Left renal cortex interstitium (tissue), 4 donors: Measurements from ENCODE around the gene AUH. TPM values are rescaled to one million over a fixed set of nuclear protein-coding genes. Genes with fewer than 3 reads are reported as not detected.
"Not testable (repeated sequence)": the region's sequence is repeated elsewhere in the genome, so short reads cannot be mapped to it uniquely, and the experiment has no call there.

Source experiments
- DNase-seq, 4 donors: peaks; one replicate each; pipeline ENCODE4 v3.0.0-alpha.2; 2013; ENCODE audit warnings: low read depth in 4 of 4, low spot score in 2 of 4, missing footprints in 1 of 4
- polyA plus RNA-seq, 4 donors: library from polyadenylated mRNA; unstranded; fragments of 120-200 nt; gene quantifications; one replicate each; pipeline ENCODE4 v1.2.1, GENCODE V29; 2013; ENCODE audit not compliant: insufficient read length in 4 of 4

Gene AUH
- 10 to 100 TPM; 36.8 to 50.1 (median 44.5) TPM for polyA plus RNA-seq

DNA sequence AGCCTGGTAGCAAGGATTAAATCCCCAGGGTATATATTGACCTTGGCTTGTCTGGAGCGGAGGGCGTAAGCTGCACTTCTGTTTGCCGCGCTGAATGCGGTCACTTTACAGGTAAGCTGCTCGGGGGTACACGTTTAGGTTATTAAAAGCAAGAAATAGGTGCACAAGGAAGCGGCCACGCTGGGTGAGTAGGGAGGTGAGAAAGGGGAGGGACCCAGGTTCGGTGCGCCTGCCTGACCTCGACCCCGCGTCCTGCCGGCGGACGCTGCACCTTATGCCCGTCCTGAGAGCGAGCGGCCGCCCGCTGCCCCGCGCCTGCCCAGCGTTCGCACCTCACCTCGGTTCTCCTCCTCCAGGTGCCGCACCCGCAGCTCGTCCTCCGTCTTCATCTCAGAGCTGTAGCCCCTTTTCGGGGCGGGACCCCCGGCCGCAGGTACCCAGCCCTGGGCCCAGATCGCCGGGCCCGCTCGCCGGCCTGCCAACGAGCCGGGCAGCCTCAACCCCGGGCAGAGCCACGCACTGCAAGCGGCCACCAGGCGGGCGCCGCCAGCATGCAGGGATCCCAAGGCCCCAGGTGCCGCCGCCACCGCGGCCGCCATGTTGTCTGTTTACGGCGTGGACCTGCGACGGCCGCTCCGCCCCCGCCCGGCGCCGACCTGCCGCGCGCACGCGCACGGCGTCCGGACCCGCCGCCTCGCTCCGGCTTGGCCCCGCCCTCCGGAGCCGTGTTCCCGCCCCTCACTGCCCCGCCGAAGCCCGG, at the start of gene AUH:
TSS of gene AUH (minus strand) at position 628 of the 760 bp plus-strand sequence. CDS start at position 599, 29 bp downstream.
- DNase-seq = peak; percentile 21 to 80 (median 70)

DNA sequence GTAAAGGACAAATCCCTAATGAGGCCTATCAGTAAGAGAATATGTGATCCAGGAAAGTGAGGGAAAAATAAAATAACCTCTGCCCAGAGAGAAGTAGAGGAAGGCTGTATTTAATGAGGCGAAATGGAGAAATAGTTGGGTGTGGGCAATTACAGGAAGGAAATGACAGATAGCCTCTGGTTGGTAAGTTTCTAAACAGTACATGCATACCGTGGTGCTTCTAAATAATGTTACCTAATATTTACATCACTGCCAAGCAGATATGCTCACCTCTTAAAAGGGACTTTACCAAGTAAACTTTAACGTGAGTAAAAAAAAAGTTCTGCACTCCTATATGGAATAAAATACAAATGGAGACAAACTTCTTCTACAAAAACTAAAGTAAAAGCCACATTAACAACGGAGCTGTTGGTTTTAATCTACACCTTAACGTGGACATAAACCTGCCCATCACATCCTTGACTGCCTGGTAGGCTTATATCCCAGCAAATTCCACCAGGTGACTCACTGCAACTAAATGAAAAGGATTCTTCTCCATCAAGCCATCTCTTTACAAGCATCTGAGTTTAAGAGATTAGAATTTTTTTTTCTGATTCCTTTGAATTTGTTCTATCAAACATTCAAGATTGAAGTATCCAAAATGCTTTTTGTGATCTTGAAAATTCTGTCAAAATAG, 49.5 kb upstream of the AUH start:
- no peak for DNase-seq

GRCh38 chr9:91410161-91410560, 48.4 kb upstream of the AUH start:
- DNase-seq = no peak

- DNase-seq = no peak
Measured at GRCh38 chr9:91408475-91408874, 46.8 kb upstream of the AUH start.

DNA sequence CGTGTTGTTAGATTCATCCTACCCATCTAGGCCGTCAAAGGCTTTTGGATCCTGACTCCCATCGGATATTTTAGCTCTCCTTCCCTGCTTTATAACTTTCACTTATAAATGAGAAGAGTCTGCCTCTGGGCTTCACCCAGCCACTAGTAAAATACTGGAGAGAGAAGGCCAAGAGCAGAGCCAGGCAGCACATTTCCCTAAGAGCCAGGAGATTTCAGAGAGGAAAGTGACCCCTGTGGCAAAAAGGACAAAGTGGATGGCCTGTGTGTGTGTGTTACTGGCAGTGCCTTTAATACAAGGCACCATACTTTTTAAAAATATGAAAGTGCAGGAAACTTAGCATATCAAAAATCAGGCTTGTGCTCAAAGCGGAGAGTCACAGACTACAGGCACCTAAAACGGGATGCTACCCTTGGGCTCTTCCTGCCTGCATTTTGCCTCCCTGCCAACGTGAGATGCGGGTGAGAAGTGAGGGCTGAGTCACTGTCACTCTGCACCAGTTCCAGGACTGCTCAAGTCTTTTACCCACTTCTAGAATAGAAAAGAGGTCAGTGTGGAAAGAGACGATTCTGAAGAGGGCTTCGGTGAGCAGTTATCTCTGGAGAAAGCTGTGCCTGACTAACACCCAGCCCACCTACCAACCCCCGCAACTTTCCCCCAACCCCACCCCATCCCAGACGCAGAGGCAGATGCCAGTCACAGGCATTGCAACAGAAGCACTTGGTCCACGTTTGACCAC, 46.0 kb upstream of the AUH start:
- DNase-seq = no peak

DNA sequence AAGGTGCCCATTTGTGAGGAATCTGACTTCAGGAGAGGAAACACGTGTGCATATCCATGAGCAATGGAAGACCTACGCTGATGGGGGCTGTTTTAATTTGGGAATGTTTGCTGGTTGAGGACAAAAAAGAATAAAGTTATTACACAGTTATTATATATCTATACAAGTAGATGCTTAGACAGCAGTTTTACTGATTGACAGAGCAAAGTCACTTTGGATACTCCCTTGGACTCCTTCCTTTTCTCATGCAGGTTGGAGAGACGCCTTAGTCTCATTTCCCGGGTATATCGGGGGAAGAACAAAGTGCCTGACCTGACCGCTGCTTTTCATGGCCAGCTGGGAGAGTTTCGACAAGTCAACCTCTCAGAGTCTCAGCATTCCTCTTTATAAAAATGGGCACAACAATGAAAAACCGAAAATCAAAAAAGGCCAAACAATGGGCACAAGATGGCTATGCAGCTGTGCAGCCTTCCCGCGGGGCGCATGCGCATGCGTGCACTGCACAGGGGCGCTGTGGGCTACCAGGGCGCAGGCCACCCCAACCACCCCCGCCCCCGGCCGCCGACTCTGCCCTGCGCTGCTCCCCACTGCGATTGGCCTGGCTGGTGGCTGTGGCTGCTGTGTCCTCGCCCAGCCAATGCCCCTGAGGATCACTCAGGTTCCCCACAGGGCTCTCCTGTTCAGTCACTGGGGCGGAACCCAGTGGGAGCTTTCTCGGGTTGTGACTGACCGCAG, 43.8 kb upstream of the AUH start:
- DNase-seq = no peak

DNA sequence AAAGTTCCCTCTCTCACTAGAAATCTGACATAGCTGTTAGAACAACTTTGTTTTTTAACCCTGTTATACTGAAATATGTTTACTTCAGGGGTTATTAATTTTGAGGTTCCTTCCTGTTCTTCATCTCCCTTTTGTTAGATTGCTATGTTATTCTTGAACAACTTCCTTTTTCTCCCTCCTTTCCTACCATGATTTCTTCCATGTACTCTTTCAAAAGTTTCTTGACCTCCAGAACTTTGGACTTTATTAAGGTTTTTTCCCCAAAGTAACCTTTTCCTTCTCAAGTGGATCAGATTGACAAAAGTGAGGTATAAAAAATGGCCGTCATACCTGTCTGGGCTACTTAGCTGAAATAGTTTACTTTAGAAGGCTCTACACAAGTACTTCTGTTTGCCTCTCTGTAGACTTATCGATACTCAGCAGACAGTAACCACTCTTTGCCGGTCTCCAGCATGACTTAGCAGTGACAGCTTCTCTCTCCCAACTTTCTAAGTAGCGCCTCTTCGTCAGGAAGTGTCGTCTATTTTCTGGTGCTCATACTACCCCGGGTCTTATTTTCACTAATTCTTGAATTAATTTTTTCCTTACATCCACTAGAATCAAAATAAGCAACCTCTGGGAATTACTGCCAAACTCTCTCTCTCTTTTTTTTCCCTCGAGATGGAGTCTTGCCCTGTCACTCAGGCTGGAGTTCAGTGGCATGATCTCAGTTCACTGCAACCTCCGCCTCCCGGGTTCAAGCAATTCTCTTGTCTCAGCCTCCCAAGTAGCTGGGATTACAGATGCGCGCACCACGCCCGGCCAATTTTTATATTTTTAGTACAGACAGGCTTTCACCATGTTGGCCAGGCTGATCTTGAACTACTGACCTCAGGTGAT, 42.2 kb upstream of the AUH start:
- no peak for DNase-seq

DNA sequence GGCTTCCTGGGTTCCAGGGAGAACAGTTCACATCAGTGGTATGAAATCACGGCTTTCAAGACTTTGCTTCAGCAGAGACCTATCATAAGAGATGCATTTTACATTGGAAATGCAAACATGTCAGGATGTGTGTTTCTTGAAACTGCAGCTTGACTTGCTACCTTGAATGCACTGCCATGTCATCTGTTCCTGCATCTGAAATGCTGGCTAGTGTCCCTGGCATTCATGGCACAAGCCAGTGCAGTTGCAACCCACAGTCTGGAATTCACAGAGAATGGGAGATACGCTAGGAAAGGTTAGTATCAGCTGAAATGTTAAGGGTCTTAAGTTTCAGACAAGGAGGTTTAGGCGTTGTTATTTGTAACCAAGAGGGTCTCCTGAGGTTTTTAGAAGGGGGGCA, 37.2 kb upstream of the AUH start:
- no peak for DNase-seq

DNA sequence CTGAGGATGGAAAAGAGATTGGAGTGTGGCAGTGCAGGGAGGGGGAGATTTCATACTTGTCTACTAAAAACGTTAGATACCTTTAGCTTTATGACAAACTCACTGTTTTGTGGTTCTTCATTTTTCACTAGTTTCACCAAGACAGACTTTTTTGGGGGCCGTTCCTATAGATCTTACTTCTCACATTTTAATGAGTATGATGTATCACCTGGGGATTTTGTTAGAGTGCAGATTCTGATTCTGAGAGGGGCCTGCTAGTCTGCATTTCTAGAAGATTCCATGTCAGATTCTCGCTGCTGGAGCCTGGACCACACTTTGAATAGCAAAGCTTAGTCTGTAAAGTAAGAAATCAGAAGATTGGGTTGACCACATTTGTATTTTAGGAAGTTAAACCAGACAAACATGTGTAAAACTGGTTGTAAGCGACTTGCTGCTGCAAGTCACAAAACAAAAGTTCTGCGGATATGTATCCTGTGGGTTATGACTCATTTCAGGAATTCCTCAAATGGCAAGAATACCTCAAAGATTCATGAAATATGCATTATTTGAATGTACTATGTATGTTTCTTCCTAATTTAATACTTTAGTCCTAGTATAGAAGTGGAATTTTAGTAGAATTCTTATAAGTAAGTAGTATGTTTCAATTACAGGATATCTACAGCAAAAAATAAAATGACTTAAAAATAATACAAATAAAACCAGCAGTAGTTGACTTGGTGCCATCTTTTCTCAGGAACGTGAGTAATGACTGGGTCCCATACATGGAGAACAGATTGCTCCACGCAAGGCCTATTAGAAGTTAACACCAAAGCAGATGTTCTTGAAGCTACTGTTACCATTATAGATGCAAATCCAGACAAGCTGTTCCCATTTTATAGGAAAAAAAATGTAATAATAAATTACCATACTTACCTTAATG, 34.1 kb upstream of the AUH start:
- no peak for DNase-seq

DNA sequence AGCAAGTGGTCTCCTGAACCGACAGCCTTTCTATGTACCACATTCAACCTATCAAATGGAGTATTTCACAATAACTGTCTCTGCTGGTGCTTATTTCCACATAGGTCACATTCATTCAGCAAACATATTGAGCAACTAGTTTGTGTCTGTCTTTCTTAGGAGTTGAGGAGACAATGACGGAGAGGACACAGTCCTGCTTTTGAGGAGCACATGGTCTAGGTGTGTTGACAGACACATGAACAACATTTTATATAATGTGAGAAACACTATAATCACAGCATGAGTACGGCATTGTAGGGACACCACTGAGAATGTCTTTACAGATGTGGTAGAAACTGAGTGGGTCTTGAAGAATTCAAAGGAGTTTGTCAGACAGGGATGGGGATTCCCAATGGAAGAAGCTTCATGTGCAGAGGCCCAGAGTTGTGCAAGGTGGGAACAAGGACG, 33.4 kb upstream of the AUH start:
- no peak for DNase-seq

DNA sequence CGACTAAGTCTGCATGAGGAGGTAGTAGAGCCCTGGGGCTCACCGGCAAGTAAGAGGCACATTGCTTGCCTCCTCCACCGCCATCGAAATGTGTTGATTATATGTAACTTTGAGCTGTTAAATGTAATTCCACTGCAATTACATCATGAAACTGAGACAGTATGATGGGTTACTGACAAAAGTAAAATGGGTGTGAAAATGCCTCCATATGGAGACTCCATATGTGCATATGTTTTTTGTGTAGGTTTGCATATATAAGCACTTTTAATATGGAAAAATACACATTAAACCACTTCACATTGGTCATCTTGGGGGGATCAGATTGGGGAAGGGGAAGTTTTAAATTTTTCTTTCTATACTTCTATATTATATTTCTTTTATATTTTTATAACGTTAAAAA, 32.1 kb upstream of the AUH start:
- DNase-seq = no peak

- DNase-seq = no peak
Measured at GRCh38 chr9:91392435-91392834, 30.7 kb upstream of the AUH start.

DNA sequence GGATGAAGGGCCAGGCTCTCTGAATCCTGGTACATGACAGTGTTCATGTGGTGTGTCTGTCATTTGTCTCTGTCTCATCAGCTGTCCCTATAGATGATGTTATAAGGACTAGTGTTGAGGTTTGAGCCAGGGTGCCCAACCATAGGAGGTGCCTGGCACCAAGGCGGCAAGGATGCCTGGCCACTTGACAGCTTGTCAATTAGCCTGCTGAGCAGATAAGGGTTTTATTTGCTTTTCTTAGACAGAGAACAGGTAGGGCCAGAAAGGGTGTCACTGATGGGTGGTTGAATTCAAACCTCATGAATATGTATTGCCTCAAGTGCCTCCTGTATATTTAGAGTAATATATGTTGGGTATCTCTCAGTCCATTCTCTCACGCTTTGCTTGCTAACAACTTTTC, 30.1 kb upstream of the AUH start:
- no peak for DNase-seq

DNA sequence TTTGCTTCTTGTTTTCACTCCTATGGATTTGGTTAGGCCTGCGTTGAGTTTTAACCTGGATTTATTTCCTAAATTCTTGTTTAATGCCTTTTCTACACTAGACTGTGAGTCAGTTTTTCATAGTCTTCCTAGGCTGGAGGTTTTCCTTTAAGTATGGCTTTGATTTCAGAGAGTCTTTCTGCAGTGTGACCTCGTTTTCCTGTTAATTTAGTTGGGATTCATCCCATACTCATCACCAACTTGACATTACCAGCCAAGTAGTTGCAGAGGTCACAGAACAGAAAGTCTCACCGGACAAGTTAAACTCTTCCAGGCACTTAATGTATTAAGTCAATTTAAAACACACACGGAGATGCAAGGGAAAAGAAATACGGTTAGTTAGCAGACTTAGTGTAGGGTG, 29.7 kb upstream of the AUH start:
- DNase-seq = no peak

DNA sequence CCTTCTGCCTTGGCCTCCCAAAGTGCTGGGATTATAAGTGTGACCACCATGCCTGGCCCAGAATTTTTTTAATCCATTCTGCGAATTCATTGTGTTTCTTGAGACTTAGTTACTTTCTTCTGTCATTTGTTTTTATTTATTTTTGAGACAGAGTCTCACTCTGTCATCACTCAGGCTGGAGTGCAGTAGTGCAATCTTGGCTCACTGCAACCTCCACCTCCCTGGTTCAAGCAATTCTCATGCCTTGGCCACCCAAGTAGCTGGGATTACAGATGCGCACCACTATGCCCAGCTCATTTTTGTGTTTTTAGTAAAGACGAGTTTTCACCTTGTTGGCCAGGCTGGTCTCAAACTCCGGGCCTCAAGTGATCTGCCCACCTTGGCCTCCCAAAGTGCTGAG, 28.0 kb upstream of the AUH start:
- DNase-seq = not testable (repeated sequence)

- DNase-seq = no peak
Measured at GRCh38 chr9:91386765-91387164, 25.0 kb upstream of the AUH start.

DNA sequence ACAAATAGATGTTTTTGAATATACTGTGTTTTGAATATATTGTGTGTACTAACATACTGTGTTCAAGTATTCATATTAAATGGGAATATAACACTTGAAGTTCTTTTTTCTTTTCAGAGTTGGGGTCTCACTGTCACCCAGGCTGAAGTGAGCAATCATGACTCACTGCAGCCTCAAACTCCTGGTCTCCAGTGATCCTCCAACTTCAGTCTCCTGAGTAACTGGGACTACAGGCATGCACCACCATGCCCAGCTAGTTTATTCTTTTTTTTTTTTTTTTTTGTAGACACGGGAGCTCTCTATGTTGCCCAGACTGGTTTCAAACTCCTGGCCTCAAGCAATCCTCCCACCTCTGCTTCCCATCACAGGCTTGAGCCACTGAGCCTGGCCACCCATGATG, 23.2 kb upstream of the AUH start:
- no peak for DNase-seq

GRCh38 chr9:91383577-91383976, 21.9 kb upstream of the AUH start:
- DNase-seq = no peak

DNA sequence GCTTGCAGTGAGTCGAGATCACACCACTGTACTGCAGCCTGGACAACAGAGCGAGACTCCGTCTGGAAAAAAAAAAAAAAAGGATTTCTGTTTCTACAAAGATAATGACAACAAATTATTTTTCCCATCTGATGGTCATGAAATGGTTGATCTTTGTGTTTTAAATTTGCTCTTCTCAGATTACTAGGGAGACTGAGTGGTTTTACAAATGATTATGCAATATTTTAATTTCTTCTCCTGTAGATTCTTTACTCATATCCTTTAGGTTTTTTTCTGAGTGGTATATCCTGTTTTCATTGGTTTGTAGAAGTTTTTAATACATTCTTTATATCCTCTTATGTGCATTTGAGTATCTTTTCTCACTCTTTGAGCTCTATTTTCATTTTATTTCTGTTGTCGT, 20.6 kb upstream of the AUH start:
- no peak for DNase-seq
